Measurements from ENCODE around the gene PLA2G4F. TPM values are rescaled to one million over a fixed set of nuclear protein-coding genes. Genes with fewer than 3 reads are reported as not detected.

The PLA2G4F gene
- total RNA-seq, 1 experiment from 2014 or later = 0.07 TPM

DNA sequence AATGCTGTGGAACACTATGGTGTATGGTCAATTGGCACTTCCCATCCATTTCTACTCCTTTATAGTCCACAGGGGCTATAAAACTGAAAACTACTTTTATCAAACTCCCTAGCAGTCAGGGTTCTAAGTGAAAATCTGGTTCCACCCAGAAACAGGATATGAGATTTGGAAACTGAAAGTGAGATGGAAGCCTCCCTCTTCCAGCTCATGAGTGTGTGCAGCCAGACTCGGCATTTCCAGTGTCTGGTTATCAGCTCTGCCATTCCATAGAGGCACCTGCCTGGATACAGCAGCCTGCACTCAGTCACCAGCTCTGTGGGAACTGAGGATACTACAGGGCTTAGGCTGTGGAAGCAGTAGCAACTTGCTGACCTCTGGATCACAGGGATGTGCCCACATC, 14.7 kb upstream of the PLA2G4F start:
- DNase-seq (ENCODE audit: low read depth) = no peak
- in situ Hi-C loops (cut with HindIII; ENCODE audit: low pct_unique_long_range_greater_than_20kb, low sequenced_read_pairs) = no loop called here

DNA sequence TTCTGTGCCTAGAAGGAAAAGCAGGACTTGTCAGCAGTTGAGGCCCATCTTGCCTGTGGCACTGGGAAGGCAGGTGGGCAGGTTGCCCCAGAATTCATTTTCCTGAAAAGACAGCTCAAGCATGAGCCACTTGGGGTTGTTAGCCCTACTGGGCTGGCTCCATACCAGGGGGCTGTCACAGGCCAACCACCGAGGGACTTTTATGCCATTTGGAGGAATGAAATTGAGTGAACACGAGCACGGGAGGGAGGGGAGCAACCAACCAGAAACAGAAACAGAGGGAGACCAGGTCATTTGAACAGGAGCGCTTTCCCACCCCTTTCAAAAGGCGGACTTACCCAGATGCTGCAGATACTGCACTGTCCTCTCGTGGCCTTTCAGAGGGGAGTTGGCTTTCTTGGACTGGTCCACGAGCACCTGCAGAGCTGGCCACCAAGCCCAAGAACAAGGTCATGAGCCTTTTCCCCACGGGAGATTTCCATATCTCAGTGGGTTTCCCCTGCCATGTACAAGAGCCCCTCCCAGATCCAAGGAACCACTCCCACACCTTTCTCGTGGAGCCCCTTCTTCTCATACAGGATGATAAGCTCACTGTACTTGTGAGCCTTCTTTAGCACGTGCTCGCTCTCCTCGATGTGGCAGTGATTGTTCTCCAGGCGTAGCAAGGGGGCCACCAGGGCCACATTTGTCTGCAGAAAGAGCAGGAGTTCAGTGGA, 9.9 kb upstream of the PLA2G4F start:
- in situ Hi-C loops (cut with HindIII; ENCODE audit: low pct_unique_long_range_greater_than_20kb, low sequenced_read_pairs) = no loop called here
- DNase-seq (ENCODE audit: low read depth) = no peak

DNA sequence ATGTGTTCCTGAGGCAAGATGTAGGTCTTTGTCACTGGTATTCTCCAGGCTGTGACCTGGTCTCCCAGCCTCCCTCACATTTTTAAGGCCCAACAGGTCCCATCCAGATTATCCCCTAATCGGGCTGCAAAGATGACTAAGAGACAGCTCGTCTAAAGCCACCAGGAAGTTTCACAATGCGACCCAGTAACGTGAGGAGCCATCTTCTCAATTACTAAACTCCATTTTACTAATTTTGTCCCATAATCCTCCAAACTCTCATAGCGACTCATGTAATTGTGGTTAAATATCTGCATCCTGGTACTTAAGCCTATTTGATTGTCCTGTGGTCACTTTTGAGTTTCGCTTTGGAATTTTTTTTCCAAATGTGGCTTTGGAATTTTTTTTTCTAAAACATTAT, 8.7 kb upstream of the PLA2G4F start:
- in situ Hi-C loops (cut with HindIII; ENCODE audit: low pct_unique_long_range_greater_than_20kb, low sequenced_read_pairs) = no loop called here

DNA sequence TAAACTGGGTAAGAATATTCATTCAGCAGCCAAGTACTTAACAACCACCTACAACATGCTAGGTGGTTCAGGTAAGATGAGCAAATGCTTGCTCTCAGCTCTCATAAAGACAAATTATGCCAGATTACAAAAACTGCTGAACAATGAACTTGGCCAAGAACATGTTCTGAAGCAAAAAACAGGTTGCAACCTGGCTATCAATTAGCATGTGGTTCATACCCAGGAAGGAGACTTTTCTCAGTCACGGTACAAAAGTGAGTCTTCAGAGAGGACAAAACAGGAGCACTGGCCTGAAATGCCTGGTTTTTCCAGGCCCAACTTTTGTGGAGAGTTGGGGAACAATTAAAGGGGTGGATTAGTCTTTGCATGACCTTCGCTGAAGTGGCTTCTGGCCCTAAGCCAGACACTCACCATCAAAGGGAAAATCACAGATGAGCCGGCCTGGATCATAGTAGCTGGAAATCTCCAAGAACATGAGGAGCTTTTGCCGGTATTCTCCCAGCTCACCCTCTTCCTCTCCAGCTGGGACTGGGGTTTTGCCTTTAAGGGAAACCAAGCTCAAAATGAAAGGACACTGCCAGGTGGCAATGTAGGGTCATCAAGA, 7.6 kb upstream of the PLA2G4F start:
- in situ Hi-C loops (cut with HindIII; ENCODE audit: low pct_unique_long_range_greater_than_20kb, low sequenced_read_pairs) = no loop called here
- no peak for DNase-seq (ENCODE audit: low read depth)

More for the DNA sequence above, 8.7 kb upstream of the PLA2G4F start:
- DNase-seq (ENCODE audit: low read depth) = no peak

DNA sequence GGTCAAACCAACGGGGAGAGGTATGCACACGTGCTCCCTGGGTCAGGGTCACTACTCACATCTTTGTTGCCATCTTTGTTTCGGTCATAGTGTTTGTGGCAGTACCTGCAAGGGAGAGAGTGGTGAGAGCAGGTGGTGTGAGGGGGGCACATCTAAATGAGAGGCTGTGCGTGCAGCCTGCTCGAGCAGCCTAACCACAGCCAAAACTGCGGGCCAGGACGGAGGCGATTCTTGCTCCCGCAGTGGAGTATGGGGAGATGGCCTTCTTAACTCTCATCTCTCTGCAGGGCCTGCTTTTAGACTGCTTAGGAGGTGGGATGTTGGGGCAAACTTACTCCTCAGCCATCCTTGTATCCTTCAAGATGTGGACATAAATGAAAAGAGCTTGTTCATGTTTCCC, 6.9 kb upstream of the PLA2G4F start:
- in situ Hi-C loops (cut with HindIII; ENCODE audit: low pct_unique_long_range_greater_than_20kb, low sequenced_read_pairs) = no loop called here
- no peak for DNase-seq (ENCODE audit: low read depth)

DNA sequence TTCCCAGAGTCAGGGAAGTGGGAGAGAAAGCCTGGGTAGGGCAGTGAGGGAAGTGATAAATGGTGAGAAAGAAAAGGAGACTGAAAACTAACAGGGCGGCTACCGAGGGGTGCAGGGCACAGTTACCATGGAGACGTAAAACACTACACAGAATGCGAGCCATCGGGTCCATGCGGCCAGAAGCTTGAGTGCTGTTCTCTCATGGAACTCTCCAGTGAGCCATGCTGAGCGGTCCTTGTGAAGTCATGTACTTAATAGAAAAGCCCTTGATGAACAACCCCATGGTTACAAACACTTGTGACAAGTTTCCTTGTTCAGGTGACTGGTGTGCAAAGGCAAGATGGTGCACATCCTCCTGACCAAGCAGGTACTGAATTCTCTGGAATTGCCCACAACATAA, 3.7 kb upstream of the PLA2G4F start:
- no peak for DNase-seq (ENCODE audit: low read depth)
- in situ Hi-C loops (cut with HindIII; ENCODE audit: low pct_unique_long_range_greater_than_20kb, low sequenced_read_pairs) = no loop called here

DNA sequence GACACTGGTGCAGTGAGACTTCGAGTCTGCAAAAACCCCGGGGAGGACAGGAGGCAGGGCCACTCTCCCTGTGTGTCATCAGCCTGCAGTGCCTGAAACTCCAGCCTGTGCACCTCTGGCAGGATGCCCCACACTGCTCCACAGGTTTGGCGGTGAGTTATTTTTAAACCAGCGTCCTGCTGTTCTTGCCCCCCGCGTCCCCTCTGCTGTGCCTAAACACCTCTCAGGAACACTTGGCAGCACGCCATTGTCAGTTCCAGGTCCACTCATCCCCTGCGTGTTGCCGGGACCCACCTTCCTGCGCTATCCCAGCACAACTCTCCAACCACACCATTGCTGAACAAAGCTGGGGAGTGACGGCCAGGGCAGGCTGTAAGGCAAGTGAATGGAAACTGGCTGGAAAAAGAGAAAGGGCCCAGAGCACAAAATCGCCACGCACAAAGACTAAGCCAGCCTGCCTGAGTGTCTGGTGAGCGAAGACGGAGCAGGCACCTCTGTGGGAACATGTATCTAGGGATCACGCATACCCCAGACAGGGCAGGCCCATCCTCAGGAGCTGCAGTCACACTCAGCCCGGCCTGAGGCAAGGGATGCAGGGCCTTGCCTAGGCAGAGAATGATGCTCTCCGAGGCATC, 3.1 kb upstream of the PLA2G4F start:
- no peak for DNase-seq (ENCODE audit: low read depth)
- in situ Hi-C loops (cut with HindIII; ENCODE audit: low pct_unique_long_range_greater_than_20kb, low sequenced_read_pairs) = no loop called here

DNA sequence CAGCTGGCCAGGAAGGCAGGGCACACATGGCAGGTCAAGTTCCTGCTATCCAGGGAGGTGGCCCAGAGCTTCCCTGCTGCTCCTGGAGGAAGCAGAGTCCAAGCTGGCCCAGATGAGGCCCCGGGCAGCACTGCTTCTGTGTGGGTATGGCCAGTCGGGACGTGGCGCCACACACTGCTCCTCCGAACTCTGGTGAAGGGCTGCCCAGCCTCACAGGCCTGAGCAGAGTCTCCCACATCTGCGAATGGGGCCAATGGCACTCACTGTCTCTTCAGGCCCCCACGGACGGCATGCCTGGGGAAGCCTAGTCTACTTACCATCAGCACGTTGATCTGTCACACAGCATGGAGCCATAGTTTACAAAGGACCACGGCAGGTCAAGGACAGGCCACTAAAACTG, 2.5 kb upstream of the PLA2G4F start:
- no peak for DNase-seq (ENCODE audit: low read depth)
- in situ Hi-C loops (cut with HindIII; ENCODE audit: low pct_unique_long_range_greater_than_20kb, low sequenced_read_pairs) = no loop called here

DNA sequence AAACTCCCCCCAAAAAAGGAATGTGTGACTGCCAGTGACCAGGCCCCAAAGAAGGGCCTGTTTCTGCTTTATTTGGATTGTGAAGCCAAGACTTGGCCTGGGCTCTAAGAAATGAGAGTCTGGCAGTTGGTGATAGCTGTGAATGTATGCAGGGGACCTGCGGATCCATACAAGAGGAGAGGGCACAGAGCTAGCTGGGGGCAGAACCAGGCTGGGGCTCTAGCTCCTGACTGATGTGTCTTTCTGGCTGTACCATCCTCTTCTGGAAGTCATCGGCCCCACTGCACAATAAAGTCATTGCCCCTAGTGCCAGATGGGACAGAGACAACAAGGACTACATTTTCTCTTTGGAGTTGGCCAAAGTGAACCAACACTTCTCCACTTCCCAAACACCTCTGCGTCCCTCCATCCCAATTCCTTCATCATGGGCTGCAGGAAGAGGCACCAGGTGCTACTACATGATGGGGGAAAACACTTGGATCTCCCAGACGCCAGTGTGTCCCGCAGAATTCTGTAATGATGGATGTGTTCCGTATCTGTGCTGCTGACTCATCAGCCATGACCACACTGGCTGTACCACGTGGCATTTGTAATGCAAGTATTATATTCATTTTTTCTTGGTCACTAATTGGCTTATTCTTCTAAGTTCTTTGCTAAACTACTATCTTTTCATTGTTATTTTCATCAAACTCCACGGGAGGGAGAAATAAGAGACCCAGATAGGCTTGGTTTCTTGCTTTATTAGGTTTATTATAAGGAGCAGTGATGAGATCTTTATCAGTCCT, 1.7 kb upstream of the PLA2G4F start:
- in situ Hi-C loops (cut with HindIII; ENCODE audit: low pct_unique_long_range_greater_than_20kb, low sequenced_read_pairs) = no loop called here
- peak; percentile 18 for DNase-seq (ENCODE audit: low read depth)

DNA sequence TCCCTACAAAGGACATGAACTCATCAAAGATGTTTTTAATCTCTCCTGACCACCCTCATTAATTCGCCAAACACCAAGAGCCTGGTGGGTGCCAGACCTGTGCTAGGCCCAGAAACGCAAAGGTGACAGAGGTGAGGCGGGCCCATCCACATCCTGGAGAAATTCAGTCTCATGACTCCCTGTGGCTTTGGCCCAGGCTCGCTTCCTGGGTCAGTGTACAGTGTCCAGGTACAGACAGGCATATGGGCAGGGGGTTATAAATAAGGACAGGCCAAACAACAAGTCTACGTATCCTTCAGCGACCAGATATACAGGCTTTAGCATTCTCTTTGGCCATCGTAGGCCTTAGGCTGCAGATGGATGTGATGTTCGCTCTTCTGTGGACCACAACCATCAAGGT, 945 bp upstream of the PLA2G4F start:
- in situ Hi-C loops (cut with HindIII; ENCODE audit: low pct_unique_long_range_greater_than_20kb, low sequenced_read_pairs) = no loop called here
- no peak for DNase-seq (ENCODE audit: low read depth)

DNA sequence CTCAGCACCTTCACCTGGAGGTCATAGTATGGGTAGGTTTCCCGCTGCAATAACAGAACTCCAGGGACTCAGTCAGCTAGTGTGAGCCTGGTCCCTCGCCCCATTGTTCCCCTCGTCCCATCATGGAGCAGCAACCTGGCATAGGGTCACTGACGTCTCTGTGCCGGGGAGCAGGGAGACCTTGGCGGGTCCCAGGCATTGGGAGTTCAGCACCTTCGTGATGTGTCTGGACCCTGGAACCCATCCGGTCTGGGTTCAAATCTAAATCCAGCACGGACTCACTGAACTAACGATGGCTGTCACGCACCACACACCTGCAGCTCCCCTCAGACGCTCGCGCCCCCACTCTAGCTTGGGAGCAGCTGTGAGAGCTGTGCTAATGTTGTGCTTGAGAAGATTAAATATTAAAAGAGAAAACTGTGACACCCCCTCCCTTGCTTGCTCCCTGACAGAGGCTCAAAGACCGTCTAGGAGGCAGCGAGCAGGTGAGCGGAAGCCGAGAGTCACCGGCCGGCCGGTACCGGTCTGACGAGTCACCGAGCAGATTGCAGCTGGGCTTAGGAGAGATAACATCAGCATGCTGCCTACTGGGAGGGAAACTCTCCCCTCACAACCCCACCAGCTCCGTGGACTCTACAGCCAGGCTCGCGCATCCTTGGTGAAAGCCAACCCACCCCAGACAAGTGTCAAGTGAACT, 742 bp downstream of the PLA2G4F start:
- no peak for DNase-seq (ENCODE audit: low read depth)
- in situ Hi-C loops (cut with HindIII; ENCODE audit: low pct_unique_long_range_greater_than_20kb, low sequenced_read_pairs) = no loop called here

DNA sequence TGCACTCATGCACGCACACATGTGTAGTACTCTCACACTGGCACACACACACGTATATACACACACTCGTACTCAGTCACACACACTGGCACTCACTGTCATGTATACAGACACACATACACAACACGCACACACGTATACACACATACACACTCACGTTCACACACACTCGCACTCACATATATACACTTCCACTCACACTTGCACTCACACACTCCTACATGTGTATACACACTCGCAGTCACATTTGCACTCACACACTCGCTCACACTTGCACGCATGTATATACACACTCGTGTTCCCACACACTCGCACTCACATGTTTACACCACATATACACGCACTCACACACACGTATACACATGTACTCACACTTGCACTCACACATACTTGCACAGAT, 1.5 kb downstream of the PLA2G4F start:
- in situ Hi-C loops (cut with HindIII; ENCODE audit: low pct_unique_long_range_greater_than_20kb, low sequenced_read_pairs) = no loop called here
- no peak for DNase-seq (ENCODE audit: low read depth)

DNA sequence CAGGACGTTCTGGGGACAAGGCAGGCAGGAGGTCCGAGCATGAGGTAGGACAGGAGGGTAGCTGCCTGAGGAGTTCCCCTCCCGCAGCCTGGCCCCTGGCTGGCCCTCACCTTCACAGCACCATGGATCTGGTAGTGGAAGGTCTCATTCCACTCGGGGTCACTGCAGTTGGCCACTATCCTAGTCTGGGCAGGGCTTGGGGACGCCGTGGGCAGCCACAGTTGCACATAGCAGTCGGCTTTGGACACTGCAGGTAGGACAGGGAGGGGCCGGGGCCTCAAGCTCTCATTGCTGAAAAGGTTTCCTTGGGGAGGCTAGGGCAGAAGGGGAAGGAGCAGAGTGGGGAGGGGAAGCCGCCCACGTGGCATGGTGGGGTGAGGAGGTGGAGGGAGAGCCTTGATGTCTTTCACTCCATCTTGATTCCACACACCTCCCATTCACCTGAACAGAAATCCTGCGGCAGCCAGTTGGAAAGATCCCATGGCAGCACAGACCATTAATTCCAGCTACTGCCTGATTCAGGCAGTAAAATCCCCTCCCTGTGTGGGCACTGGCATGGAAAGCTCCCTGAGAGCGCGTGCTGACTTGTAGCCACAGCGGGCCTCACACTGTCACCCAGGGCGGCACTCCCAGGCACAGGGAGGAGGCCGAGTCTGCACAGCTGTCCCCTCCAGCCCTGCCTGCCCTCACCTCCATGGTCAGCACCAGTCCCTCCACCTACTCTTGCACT, 2.1 kb downstream of the PLA2G4F start:
- in situ Hi-C loops (cut with HindIII; ENCODE audit: low pct_unique_long_range_greater_than_20kb, low sequenced_read_pairs) = no loop called here
- DNase-seq (ENCODE audit: low read depth) = peak; percentile 46

DNA sequence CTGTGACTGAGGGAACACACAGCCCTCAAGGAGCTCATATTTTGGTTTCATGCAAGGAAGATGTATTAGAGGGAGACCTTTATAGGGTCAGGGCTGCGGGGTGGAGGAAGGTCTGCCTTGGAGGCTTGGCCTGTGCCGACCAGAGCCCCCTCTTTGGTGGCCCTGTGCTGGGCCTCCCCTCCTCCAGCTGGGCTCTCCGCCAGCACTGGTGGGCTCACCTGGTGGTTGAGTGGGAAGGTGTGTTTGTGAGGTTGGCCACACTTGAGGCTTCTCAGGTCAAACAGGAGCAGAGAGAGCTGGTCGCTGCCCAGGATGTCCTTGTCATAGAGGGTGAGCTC, 2.6 kb downstream of the PLA2G4F start:
- DNase-seq (ENCODE audit: low read depth) = no peak
- in situ Hi-C loops (cut with HindIII; ENCODE audit: low pct_unique_long_range_greater_than_20kb, low sequenced_read_pairs) = no loop called here

DNA sequence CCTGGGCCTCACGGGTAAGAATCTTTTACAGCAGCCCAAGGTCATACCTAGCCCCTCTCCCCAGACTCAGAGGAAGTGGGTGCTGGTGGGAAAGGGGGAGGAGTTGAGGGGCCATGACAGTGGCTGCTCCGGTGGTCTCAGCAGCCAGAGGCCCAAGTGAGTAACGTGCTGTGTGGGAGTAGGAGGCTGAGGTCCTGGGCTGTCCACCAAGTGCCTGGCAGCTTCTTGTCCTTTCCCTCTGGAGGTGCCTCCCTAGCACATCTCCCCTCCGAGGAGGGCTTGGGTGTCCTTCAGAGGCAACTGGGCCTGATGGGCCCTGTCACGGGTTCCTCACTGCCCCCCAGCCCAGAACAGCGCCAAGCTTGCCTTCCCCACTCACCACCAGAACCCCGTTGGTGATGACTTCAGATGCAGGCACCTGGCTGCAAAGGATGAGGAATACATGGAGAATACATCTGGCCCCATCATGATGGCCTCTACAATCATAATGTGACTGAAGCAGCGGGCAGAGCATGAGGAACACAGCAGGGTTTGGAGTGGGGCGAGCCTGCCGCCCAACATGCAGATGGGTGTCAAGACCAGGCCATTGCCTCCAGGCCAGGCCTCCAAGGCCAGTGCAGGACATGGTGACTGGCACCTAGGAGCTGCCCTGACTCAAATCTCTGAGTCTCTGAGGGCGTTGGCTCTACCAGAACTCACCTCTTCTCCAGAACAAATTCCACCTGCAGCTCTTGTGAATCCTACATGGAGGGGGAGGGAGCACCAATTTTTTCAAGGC, 3.3 kb downstream of the PLA2G4F start:
- in situ Hi-C loops (cut with HindIII; ENCODE audit: low pct_unique_long_range_greater_than_20kb, low sequenced_read_pairs) = no loop called here
- no peak for DNase-seq (ENCODE audit: low read depth)

DNA sequence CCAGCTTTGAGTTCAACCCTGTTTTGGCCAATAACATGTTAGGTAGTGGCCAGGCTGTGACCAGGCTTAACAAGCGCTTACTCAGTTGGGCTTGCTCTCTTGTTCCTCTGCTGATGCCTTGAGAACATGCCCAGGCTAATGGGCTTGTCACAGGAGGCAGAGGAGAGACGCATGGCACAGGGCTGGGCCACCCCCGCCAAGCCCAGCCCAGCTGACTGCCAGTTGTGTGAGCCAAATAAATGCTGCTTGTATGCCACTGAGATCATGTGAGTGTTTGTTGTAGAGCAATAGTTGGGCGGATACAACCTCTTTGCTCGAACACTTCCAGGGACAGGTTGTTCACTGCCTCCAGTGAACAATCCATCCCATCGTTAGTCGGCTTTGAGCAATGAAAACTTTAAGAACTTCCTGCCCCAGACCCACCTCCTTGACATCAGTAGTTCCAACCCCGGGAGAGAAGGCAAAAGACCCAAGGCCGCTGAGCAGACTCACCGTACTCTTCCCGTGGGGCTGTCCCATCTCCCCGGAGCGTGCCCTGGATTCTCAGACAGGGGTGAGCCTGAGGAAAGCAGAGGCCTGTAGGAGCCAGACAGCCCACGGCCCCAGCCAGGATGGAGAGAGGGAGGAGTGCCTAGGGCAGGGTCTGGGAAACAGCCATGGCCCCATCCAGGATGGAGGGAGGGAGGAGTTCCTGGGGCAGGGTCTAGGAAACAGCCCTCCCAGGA, 4.1 kb downstream of the PLA2G4F start:
- in situ Hi-C loops (cut with HindIII; ENCODE audit: low pct_unique_long_range_greater_than_20kb, low sequenced_read_pairs) = no loop called here
- peak; percentile 17 for DNase-seq (ENCODE audit: low read depth)

DNA sequence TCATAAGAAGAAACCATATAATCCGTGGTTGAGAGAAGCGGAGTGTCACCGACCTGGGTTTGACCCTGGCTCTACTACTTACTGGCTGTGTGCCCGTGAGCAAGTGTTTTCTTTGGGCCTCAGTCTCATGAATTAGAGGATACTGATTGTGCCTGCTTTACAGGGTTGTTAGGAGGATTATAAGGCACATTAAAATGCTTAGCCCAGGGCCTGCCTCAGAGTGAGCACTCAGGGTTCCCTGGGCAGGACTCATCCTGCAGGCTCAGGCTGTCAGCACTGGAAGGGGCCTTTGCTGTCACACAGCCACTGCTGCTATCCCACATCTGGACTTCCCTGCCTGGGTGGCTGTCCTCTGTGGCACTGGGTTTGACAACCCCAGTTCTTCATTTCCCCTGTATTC, 4.7 kb downstream of the PLA2G4F start:
- DNase-seq (ENCODE audit: low read depth) = no peak

More for the DNA sequence above, 4.7 kb downstream of the PLA2G4F start:
- in situ Hi-C loops (cut with HindIII; ENCODE audit: low pct_unique_long_range_greater_than_20kb, low sequenced_read_pairs) = no loop called here

Measured in Caki2 (cell line).